NCI-H187 (cell line): Measurements from ENCODE around the gene CDK12.
"Not testable (repeated sequence)": the region's sequence is repeated elsewhere in the genome, so short reads cannot be mapped to it uniquely, and the experiment has no call there.

ENCODE experiments used
- DNase-seq, 2 experiments: peaks; one replicate each; lab custom pipeline; 2025; lab: John Stamatoyannopoulos, UW

The CDK12 gene

GRCh38 chr17:39461113-39461925 is at the start of gene CDK12:
Gene CDK12 (plus strand): TSS chr17:39461486. CDS start chr17:39462072, 586 bp downstream.
- peak; percentile 93 to 94 for DNase-seq

GRCh38 chr17:39416141-39416540 is 45.1 kb upstream of the CDK12 start:
- DNase-seq: no peak

- DNase-seq: no peak
Observed at GRCh38 chr17:39429600-39429999, 31.7 kb upstream of the CDK12 start.

GRCh38 chr17:39439868-39440267 is 21.4 kb upstream of the CDK12 start:
- DNase-seq: not testable (repeated sequence)

- no peak for DNase-seq
Observed at GRCh38 chr17:39443326-39443725, 18.0 kb upstream of the CDK12 start.

- DNase-seq: no peak
Observed at GRCh38 chr17:39447561-39447960, 13.7 kb upstream of the CDK12 start.

GRCh38 chr17:39450051-39450450 is 11.2 kb upstream of the CDK12 start:
- DNase-seq: no peak

GRCh38 chr17:39450847-39451581 is 10.3 kb upstream of the CDK12 start, which contains the start of gene MED1:
Gene MED1 (minus strand): TSS chr17:39451263. CDS start chr17:39451062, 201 bp downstream.
- peak; percentile 89 to 97 for DNase-seq

GRCh38 chr17:39455919-39456318 is 5.4 kb upstream of the CDK12 start:
- no peak for DNase-seq

GRCh38 chr17:39461926-39462569 is 762 bp downstream of the CDK12 start:
- no peak for DNase-seq

GRCh38 chr17:39462631-39463375 is 1.5 kb downstream of the CDK12 start:
- no peak for DNase-seq

GRCh38 chr17:39464639-39465181 is 3.4 kb downstream of the CDK12 start:
- not testable (repeated sequence) for DNase-seq

- not testable (repeated sequence) for DNase-seq
Observed at GRCh38 chr17:39468610-39469009, 7.3 kb downstream of the CDK12 start.

GRCh38 chr17:39473310-39473709 is 12.0 kb downstream of the CDK12 start:
- no peak for DNase-seq

GRCh38 chr17:39479631-39480030 is 18.3 kb downstream of the CDK12 start:
- DNase-seq: not testable (repeated sequence)

- no peak for DNase-seq
Observed at GRCh38 chr17:39483506-39483905, 22.2 kb downstream of the CDK12 start.

- no peak for DNase-seq
Observed at GRCh38 chr17:39484178-39484577, 22.9 kb downstream of the CDK12 start.

GRCh38 chr17:39485555-39485954 is 24.3 kb downstream of the CDK12 start:
- DNase-seq: no peak

GRCh38 chr17:39486242-39486641 is 25.0 kb downstream of the CDK12 start:
- no peak for DNase-seq

- DNase-seq: not testable (repeated sequence)
Observed at GRCh38 chr17:39487490-39487889, 26.2 kb downstream of the CDK12 start.

GRCh38 chr17:39487946-39488345 is 26.7 kb downstream of the CDK12 start:
- no peak for DNase-seq
